Measurements from ENCODE around the gene CD248.

The CD248 gene

DNA sequence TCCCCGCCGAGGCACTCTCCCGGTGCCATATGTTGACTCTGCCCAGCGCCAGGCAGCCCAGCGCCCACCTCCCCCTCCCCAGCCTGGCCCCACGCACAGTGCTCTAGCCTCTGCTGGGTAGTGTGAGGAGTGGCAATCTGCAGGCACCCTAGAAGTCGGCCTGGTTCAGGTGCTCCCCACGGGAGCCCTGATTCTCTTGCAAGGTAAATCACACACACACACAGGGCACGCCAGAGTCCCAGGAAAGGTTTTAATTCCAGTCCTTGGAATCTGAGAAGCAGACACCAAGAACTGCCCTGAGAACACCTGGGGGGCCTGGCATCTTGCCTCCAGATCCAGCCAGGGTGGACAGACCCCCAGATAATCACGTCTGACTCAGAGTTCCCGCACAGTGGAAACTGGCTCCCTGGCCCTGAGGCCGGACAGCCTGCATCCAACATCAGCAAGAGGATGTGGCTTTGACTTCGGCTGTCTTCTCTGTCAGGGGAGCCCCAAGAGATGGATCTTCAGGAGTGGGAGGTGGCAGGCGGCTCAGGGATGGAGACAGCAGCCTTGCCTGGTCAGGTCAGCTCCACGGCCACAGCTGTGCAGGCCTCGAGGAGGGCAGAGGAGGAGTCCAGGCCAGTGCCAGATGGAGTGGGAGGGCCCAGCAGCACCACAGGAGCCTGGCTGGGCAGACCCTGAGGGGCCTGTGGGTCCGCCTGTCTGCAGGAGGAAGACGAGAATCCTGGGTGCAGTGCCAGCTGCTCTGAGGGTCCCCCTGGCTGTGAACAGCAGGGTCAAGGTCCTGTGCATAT, 20.5 kb upstream of the CD248 start:
- no peak overlapping the region for H3K27ac ChIP-seq
- no peak overlapping the region for H3K4me2 ChIP-seq (ENCODE audit: low read length)
- no peaks in the 10 kb centered on the region for H3K79me2 ChIP-seq
- no peaks in the 10 kb centered on the region for H3K27me3 ChIP-seq (ENCODE audit: control insufficient read depth, insufficient read depth, low read length)
- no peaks in the 10 kb centered on the region for H3K36me3 ChIP-seq (ENCODE audit: control insufficient read depth, insufficient read depth, low read length)
- H3K4me1 ChIP-seq, result no peaks in the 10 kb centered on the region
- H3K9me3 ChIP-seq (ENCODE audit: control insufficient read depth, low read length), result no peaks in the 10 kb centered on the region
- H3K4me3 ChIP-seq (ENCODE audit: low read depth, low read length), result no peak overlapping the region
- no peak overlapping the region for H3K9ac ChIP-seq
- H2AFZ ChIP-seq, result no peak overlapping the region
- no peak for TF ChIP-seq CTCF (IDR thresholded peaks at IDR 0.05)

DNA sequence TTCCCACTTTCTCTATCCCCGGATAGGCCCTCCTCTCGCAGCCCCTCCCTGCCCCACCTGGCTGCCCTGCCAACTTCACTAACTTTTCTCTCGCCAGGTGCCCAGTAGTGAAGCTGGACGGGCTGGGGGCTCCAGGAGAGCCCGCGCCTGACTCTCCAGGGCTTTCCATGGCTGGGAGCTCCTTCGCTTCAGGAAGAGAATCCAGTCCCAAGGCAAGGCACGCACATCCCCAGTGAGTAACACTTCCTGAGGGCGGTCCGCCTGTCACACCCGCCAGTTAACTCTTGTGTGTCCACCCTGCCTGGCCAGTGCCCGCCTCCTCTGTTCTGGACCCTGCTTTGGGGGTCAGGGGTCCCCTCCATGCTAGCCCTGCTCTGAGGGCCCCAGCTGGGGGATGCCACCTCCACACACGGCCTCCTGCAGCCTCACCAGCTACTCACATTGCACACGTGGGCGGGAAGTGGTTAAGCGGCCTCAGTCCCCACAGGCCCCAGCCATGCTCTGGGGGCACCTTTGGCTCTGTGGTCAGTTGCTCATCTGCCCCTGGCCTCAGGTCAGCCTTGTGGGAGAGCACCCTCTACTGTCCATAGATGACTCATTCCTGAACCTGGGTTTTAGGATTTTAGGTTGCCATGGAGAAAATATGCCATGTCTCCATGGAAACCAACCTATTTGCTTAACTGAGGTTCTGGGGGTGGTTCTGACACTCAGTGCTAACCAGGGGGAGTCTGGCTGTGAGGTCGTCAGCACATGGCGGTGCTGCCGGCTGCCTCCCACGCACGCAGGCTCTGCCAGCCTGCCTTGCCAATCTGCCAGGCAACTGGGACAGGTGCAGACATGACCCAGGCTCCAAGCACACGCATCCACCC, 19.6 kb upstream of the CD248 start, which contains the start of gene RIN1:
TSS of gene RIN1 (minus strand) at position 201 of the 869 bp plus-strand sequence. CDS start at position 169, 32 bp downstream.
- H3K4me2 ChIP-seq (ENCODE audit: low read length), result peak within 1 kb of the TSS; percentile 44
- H3K27me3 ChIP-seq (ENCODE audit: control insufficient read depth, insufficient read depth, low read length), result no peaks in the 10 kb centered on the region
- no peaks in the 10 kb centered on the region for H3K79me2 ChIP-seq
- peak within 1 kb of the TSS; percentile 62 for H2AFZ ChIP-seq
- no peaks in the 10 kb centered on the region for H3K36me3 ChIP-seq (ENCODE audit: control insufficient read depth, insufficient read depth, low read length)
- no peaks in the 10 kb centered on the region for H3K9me3 ChIP-seq (ENCODE audit: control insufficient read depth, low read length)
- no peak within 1 kb of the TSS for H3K9ac ChIP-seq
- peak within 1 kb of the TSS; percentile 6 for H3K27ac ChIP-seq
- peak within 1 kb of the TSS; percentile 26 for H3K4me3 ChIP-seq (ENCODE audit: low read depth, low read length)
- peak; percentile 42 for TF ChIP-seq CTCF (IDR thresholded peaks at IDR 0.05)
- H3K4me1 ChIP-seq, result no peaks in the 10 kb centered on the region

DNA sequence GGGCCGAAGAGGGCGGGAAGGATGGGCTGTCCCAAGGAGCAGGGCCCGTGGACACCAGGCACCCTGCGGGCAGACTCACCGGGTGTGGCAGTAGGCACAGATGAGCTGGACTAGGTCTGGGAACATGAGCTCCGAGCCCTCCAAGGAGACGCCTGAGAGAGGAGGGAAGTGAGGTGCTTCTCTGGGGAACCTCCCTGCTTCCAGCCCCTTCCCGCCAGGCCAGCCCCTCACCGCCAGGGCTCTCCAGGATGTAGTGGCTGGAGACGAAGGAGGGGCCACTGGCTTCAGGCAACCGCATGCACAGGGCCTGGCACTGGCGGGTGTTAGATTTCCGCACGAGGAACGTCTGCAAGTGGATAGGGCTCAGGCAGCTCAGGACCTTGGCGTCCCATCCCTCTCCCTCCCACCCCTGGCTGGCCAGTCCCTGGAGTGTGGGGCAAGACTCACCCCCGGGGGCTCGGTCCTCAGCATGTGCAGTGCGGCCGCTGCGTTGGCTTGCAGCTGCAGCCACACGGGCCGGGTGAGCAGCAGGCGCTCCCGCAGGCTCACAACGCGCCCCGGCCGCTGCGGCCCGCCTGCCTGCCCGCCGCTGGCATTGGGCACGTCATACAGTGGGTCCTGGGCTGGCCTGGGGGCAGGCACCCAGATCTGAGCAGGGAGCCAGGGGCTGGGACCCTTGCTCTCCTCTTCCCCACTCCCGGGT, 18.8 kb upstream of the CD248 start:
- Histone ChIP-seq H3K4me2 (ENCODE audit: low read length) (peak overlapping the region; percentile 44), H3K27me3 (ENCODE audit: control insufficient read depth, insufficient read depth, low read length) (no peaks in the 10 kb centered on the region), H3K4me1 (no peaks in the 10 kb centered on the region), H3K36me3 (ENCODE audit: control insufficient read depth, insufficient read depth, low read length) (no peaks in the 10 kb centered on the region), H2AFZ (peak overlapping the region; percentile 62), H3K9ac (no peak overlapping the region), H3K4me3 (ENCODE audit: low read depth, low read length) (peak overlapping the region; percentile 26), H3K9me3 (ENCODE audit: control insufficient read depth, low read length) (no peaks in the 10 kb centered on the region), H3K27ac (peak overlapping the region; percentile 6), H3K79me2 (no peaks in the 10 kb centered on the region)
- no peak for TF ChIP-seq CTCF (IDR thresholded peaks at IDR 0.05)

DNA sequence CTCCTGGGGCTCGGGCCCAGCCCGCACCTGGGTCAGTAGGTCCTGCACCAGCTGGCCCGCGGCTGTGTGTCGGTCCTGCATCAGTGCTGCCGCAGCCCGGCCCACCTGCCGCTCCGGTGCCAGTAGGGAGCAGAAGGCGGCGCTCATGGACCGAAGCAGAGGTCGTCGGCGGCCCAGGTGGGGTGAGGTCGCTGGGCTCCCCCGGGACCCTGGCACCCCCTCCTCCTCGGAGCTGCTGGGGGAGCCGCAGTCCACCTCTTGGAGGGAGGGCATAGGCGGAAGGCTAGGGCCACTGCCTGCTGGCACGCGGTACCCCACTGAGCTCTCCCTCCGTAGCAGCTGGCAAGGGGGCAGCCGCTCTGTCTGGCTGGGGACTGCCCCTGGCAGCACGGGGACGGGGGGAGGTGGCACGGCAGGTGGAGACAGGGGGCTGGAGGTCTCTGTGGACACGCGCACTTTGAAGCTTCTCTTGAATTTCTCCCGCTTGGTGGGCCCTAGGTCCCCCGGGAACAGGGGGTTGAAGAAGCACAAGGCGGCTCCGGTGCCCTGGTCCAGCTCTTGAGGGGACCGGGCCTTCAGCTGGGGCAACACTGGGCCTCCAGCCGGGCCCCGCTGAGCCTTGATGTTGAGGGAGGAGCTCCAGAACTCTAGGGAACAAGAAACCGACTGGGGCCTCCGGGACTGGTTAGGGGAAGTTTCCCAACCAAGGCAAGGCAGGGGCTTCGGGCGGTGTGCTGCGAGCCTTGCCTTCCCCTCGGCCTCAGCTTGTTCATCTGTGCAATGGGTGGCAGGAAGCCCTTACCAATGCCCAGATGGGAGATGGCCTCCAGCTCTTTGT, 18.0 kb upstream of the CD248 start:
- no peak overlapping the region for H3K27ac ChIP-seq
- no peaks in the 10 kb centered on the region for H3K4me1 ChIP-seq
- H3K4me3 ChIP-seq (ENCODE audit: low read depth, low read length), result no peak overlapping the region

More for the DNA sequence above, 18.0 kb upstream of the CD248 start:
- no peaks in the 10 kb centered on the region for H3K79me2 ChIP-seq
- TF ChIP-seq CTCF (IDR thresholded peaks at IDR 0.05), result no peak
- no peaks in the 10 kb centered on the region for H3K9me3 ChIP-seq (ENCODE audit: control insufficient read depth, low read length)
- H3K27me3 ChIP-seq (ENCODE audit: control insufficient read depth, insufficient read depth, low read length), result no peaks in the 10 kb centered on the region
- no peaks in the 10 kb centered on the region for H3K36me3 ChIP-seq (ENCODE audit: control insufficient read depth, insufficient read depth, low read length)
- no peak overlapping the region for H3K4me2 ChIP-seq (ENCODE audit: low read length)
- H2AFZ ChIP-seq, result no peak overlapping the region
- no peak overlapping the region for H3K9ac ChIP-seq
